AG10803 (cell line): ENCODE measurements around the gene ZYG11B.
"Not testable (repeated sequence)": the region's sequence is repeated elsewhere in the genome, so short reads cannot be mapped to it uniquely, and the experiment has no call there.

Experiments
- DNase-seq: peaks from one replicate; pipeline ENCODE4 v3.0.0; 2010; ENCODE audit warnings: low read depth
- H3K4me3 ChIP-seq: 2 replicates; pipeline ENCODE4 v1.5.1; 2011; ENCODE audit warnings: mild to moderate bottlenecking, low read length, control low read depth
- CTCF ChIP-seq: conservative IDR thresholded peaks from 2 replicates; pipeline ENCODE4 v1.5.1; 2011; ENCODE audit warnings: mild to moderate bottlenecking, low read length, control low read depth, inconsistent platforms

Gene ZYG11B

DNA sequence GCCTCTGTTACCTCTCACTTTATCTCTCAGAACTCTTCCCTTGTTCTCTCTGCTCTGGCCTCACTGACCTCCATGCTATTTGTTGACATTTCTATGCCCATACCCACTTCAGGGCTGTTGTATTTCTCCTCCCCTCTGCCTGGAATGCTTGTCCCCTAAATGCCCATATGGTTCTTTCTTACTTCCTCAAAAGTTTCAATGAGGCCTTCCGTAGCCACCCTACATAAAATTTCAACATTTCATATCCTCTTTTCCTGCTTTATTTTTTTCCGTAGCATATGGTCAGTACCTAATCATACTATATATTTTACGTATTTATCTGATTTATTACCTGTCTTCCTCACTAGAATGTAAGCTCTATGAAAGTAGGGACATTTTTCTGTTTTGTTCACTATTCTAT, 69.2 kb downstream of the ZYG11B start:
- TF ChIP-seq CTCF, result no peak
- H3K4me3 ChIP-seq, result no peak overlapping the region
- DNase-seq, result no peak

DNA sequence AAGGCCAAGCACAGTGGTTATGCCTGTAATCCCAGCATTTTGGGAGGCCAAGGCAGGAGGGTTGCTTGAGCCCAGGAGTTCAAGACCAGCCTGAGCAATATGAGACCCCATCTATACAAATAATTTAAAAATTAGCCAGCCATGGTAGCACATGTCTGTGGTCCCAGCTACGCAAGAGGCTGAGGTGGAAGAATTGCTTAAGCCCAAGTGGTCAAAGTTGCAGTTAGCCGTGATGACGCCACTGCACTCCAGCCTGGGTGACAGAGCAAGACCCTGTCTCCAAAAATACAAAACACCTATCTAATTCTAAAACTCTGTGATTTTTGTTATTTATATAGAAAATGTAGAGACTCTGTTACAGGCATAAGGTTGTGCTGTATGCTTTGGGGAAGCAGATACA, 72.1 kb downstream of the ZYG11B start:
- H3K4me3 ChIP-seq, result no peak overlapping the region
- no peak for DNase-seq
- TF ChIP-seq CTCF, result no peak

- DNase-seq, result no peak
These were observed 74.8 kb downstream of the ZYG11B start for GRCh38 chr1:52801011-52801410.

DNA sequence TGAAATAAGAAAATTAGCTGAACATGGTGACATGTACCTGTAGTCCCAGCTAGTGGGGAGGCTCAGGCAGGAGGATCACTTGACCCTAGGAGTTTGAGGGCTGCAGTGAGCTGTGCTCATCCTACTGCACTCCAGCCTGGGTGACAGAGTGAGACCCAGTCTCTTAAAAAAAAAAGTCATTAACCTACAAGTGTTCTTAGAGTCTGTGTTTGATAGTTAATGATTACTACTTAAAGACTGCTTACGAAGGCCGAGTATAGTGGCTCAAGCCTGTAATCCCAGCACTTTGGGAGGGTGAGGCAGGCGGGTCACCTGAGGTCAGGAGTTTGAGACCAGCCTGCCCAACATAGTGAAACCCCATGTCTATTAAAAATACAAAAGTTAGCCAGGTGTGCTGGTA, 77.8 kb downstream of the ZYG11B start:
- H3K4me3 ChIP-seq, DNase-seq: not testable (repeated sequence)

More at GRCh38 chr1:52801011-52801410, 74.8 kb downstream of the ZYG11B start:
- TF ChIP-seq CTCF, result no peak
- H3K4me3 ChIP-seq, result no peak overlapping the region

DNA sequence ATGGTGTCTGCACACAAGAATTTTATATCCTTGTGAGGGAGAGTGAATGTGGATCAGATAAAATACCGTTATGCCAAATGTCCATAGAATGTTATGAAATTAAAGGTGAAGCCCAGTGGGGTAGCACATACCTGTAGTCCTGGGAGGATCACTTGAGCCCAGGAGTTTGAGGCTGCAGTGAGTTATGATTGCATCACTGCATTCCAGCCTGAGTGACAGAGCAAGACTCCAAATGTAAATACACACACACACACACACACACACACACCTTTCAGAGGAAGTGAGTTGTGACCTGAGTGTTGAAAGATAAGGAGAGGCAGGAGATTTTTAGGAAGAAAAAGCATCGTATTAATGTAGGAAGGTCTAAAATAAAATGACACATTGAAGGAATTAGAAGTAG, 88.2 kb downstream of the ZYG11B start:
- TF ChIP-seq CTCF, result no peak
- H3K4me3 ChIP-seq, result no peak overlapping the region
- peak; percentile 22 for DNase-seq

DNA sequence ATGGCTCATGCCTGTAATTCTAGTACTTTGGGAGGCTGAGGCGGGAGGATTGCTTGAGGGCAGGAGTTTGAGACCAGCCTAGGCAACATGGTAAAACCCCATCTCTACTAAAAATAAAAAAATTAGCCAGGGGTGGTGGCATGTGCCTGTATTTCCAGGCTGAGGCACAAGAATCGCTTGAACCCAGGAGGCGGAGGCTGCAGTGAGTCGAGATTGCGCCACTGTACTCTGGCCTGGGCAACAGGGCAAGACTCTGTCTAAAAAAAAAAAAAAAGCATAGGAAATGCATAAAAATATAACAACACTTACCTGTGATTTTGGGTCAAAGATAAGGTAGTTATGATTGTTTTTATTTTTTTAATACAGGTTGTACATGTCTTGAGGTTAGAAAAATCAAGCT, 94.6 kb downstream of the ZYG11B start:
- DNase-seq, H3K4me3 ChIP-seq: not testable (repeated sequence)

DNA sequence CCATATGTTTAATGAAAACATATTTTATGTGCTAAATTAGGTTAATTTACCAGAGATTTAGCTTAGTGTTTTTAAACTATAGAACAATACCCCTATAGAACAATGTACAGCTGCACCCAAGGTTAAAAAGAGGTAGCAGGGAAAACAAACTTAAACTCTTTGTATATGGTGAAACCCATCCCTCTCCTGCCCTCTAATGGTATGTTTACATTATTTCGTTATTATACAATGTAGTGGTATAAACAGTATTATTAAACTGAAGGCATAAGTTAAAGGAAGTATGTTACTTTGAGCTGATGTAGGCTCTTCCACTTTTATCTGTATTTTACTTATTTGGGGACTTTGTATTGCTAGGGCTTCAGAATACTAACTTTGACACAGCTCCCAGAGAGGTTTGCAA, 99.6 kb downstream of the ZYG11B start:
- TF ChIP-seq CTCF, result peak; percentile 12; the same call in 1 of the 2 replicates
- H3K4me3 ChIP-seq, result no peak overlapping the region
- no peak for DNase-seq

- no peak overlapping the region for H3K4me3 ChIP-seq
- peak; percentile 13 for DNase-seq
- TF ChIP-seq CTCF, result no peak
These were observed 108.5 kb downstream of the ZYG11B start for GRCh38 chr1:52834798-52835197.
